ENCODE measurements around the gene ZNF878. TPM values are rescaled to one million over a fixed set of nuclear protein-coding genes. Genes with fewer than 3 reads are reported as not detected.

ZNF878 gene
- polyA plus RNA-seq, 4 donors: 0.15 to 0.50 TPM; not detected in 2

GRCh38 chr19:12000152-12000981, 52.4 kb downstream of the ZNF878 start:
- WGBS, 3 donors: 68 to 90% (median 70%) methylated on average over 9 of the region's 9 CpGs
- H3K4me1 ChIP-seq (ENCODE audit: control insufficient read depth in 3 of 3, insufficient read depth in 2 of 3, low read depth in 1 of 3, low read length in 2 of 3): peaks cover 0 to 3% (median 0%) of the 10 kb centered on the region in 3 donors
- no peaks in the 10 kb centered on the region for H3K27me3 ChIP-seq (ENCODE audit: control insufficient read depth in 3 of 3, insufficient read depth in 3 of 3, low read length in 3 of 3)
- no peak overlapping the region for H3K27ac ChIP-seq (ENCODE audit: low read depth in 1 of 3, low read length in 2 of 3)
- H3K4me3 ChIP-seq (ENCODE audit: low read depth in 1 of 3, low read length in 3 of 3): no peak overlapping the region
- FAIRE-seq: no peak
- peaks cover 0 to 12% (median 2%) of the 10 kb centered on the region in 3 donors for H3K36me3 ChIP-seq (ENCODE audit: control insufficient read depth in 3 of 3, insufficient read depth in 2 of 3, low read depth in 1 of 3, low read length in 3 of 3)
- no peak for DNase-seq
- peaks cover 0 to 13% of the 10 kb centered on the region in 2 donors for H3K9me3 ChIP-seq (ENCODE audit: control insufficient read depth in 2 of 2, insufficient read depth in 1 of 2, low read depth in 1 of 2, low read length in 1 of 2)

GRCh38 chr19:11995174-11995573, 57.6 kb downstream of the ZNF878 start:
- Histone ChIP-seq H3K4me3 (ENCODE audit: low read depth in 1 of 3, low read length in 3 of 3) (no peak overlapping the region), H3K4me1 (ENCODE audit: control insufficient read depth in 3 of 3, insufficient read depth in 2 of 3, low read depth in 1 of 3, low read length in 2 of 3) (peaks cover 0 to 3% (median 0%) of the 10 kb centered on the region in 3 donors), H3K27me3 (ENCODE audit: control insufficient read depth in 3 of 3, insufficient read depth in 3 of 3, low read length in 3 of 3) (no peaks in the 10 kb centered on the region), H3K9me3 (ENCODE audit: control insufficient read depth in 2 of 2, insufficient read depth in 1 of 2, low read depth in 1 of 2, low read length in 1 of 2) (peaks cover 0 to 12% of the 10 kb centered on the region in 2 donors), H3K27ac (ENCODE audit: low read depth in 1 of 3, low read length in 2 of 3) (no peak overlapping the region), H3K36me3 (ENCODE audit: control insufficient read depth in 3 of 3, insufficient read depth in 2 of 3, low read depth in 1 of 3, low read length in 3 of 3) (peaks cover 0 to 4% (median 2%) of the 10 kb centered on the region in 3 donors)
- DNase-seq (no peak), FAIRE-seq (no peak)
- 92 to 100% (median 94%) methylated on average over 1 of the region's 1 CpG for WGBS, 3 donors

Other genes starting within 250 kb of the ZNF878 start
- gene ZNF440, start 238.7 kb downstream of the ZNF878 start, polyA plus RNA-seq: 10 to 100 TPM in 1 of 4 donors, 1 to 10 TPM in 3; 3.5 to 18.0 (median 7.4) TPM
- gene ZNF439, start 204.2 kb downstream of the ZNF878 start, polyA plus RNA-seq: 1 to 10 TPM; 1.1 to 8.0 (median 4.2) TPM
- gene ZNF69, start 165.2 kb downstream of the ZNF878 start, polyA plus RNA-seq: 10 to 100 TPM in 1 of 4 donors, 1 to 10 TPM in 3; 1.4 to 30.4 (median 3.9) TPM
- gene ZNF700, start 127.9 kb downstream of the ZNF878 start, polyA plus RNA-seq: 10 to 100 TPM in 3 of 4 donors, 1 to 10 TPM in 1; 7.3 to 24.6 (median 15.6) TPM
- gene ZNF763, start 87.9 kb downstream of the ZNF878 start, polyA plus RNA-seq: 1 to 10 TPM; 1.9 to 5.1 (median 3.5) TPM
- gene ZNF433, start 17.3 kb downstream of the ZNF878 start, polyA plus RNA-seq: 1 to 10 TPM in 2 of 4 donors, under 1 TPM in 2; 0.22 to 7.0 (median 0.96) TPM
- gene ZNF844, start 11.8 kb upstream of the ZNF878 start, polyA plus RNA-seq: 10 to 100 TPM in 1 of 4 donors, 1 to 10 TPM in 3; 1.6 to 17.1 (median 2.4) TPM
- gene ZNF20, start 87.4 kb upstream of the ZNF878 start, polyA plus RNA-seq: 1 to 10 TPM; 2.4 to 7.0 (median 3.5) TPM
- 1 to 10 TPM in 2 of 4 donors, not detected in 2; 1.3 to 4.8 TPM for gene ZNF625, start 103.8 kb upstream of the ZNF878 start, polyA plus RNA-seq
- 10 to 100 TPM in 1 of 4 donors, 1 to 10 TPM in 3; 2.7 to 11.1 (median 3.2) TPM for gene ZNF136, start 110.1 kb upstream of the ZNF878 start, polyA plus RNA-seq
- gene ZNF44, start 241.9 kb upstream of the ZNF878 start, polyA plus RNA-seq: 10 to 100 TPM in 2 of 4 donors, 1 to 10 TPM in 2; 6.4 to 15.6 (median 11.8) TPM